ENCODE results near the gene EME1. TPM values are rescaled to one million over a fixed set of nuclear protein-coding genes. Genes with fewer than 3 reads are reported as not detected.
"Not testable (repeated sequence)": the region's sequence is repeated elsewhere in the genome, so short reads cannot be mapped to it uniquely, and the experiment has no call there.

Gene EME1
- total RNA-seq, 1 experiment from 2014 or later = 9.5 TPM

DNA sequence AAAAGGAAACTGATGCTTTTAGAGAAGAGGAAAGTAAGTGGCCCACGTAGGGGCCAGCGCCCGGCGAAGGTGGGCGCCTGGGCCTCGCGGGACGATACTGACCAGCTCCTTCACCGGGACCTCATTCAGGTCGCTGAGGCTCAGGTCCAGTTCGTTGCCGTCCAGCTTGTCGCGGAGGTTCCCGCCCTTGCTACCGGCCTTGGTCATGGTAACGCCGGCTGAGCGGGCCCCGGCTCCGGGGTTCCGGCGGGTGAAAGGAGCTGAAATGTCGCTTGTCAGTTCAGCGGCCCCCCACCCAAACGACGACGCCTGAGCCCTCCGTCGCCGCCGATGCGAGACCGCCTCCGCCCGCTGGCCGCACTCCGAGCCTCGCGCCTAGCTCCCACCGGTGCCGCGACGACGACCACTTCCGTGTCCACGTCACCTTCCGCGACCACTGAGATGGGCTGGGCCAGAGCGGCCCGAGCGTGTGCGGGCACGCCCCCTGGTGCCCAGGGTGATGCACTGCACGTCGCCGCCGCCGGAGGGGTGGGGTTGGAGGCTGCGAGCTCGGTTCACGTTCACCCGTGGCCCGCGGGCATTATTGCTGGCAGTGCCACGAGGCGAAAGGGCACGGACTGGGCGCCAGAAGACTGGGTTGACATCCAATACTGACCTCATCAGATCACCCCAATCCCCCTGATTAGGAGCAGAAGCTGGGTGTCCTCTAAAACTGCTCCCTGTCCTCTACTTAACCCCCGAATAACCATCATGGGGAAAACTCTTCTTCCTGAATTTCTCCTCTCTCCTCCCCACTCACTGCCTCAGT is 24.3 kb downstream of the EME1 start, which contains the start of gene LRRC59:
Gene LRRC59, minus strand, starts transcription at position 413 of the 808 bp plus-strand sequence. Its CDS starts 206 bp downstream, at position 207.
- H3K27me3 ChIP-seq = no peaks in the 10 kb centered on the region
- peak; percentile 92 for DNase-seq
- H3K4me3 ChIP-seq = peak within 1 kb of the TSS; percentile 95
- no peaks in the 10 kb centered on the region for H3K9me3 ChIP-seq
- H3K36me3 ChIP-seq = peaks cover 49% of the 10 kb centered on the region

- 0 out of 2 replicates have a peak, but pooled peaks cover under 1% of the 10 kb centered on the region for H3K27me3 ChIP-seq
- peaks cover 43% of the 10 kb centered on the region for H3K36me3 ChIP-seq
- DNase-seq = no peak
- no peaks in the 10 kb centered on the region for H3K9me3 ChIP-seq
- H3K4me3 ChIP-seq = peak overlapping the region; percentile 95
Measured at GRCh38 chr17:50397919-50398285, 24.9 kb downstream of the EME1 start.

DNA sequence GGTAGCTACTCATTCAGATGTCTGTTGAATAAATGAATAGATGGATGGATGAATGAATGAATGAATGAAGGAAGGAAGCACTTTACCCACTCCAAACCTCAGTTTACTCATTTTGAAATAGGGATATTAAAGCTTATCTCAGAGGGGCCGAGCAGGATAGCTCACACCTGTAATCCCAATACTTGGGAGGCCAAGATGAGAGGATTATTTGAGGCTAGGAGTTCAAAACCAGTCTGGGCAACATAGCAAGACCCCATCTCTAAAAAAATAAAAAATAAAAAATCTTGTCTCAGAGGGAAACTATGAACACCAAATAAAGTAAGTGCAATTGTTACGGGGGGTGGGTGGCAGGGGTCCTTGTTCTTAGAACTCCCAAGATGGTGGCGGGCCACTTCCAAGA is 25.6 kb downstream of the EME1 start:
- H3K27me3 ChIP-seq, H3K9me3 ChIP-seq, DNase-seq, H3K4me3 ChIP-seq: not testable (repeated sequence)
- H3K36me3 ChIP-seq = peaks cover 36% of the 10 kb centered on the region

- H3K36me3 ChIP-seq = peaks cover 27% of the 10 kb centered on the region
- H3K4me3 ChIP-seq, DNase-seq, H3K27me3 ChIP-seq, H3K9me3 ChIP-seq: not testable (repeated sequence)
Measured at GRCh38 chr17:50399591-50399990, 26.6 kb downstream of the EME1 start.

GRCh38 chr17:50405351-50405750 is 32.3 kb downstream of the EME1 start:
- H3K4me3 ChIP-seq, H3K27me3 ChIP-seq, H3K36me3 ChIP-seq, DNase-seq, H3K9me3 ChIP-seq: not testable (repeated sequence)

- no peaks in the 10 kb centered on the region for H3K9me3 ChIP-seq
- no peak for DNase-seq
- no peak overlapping the region for H3K4me3 ChIP-seq
- no peaks in the 10 kb centered on the region for H3K36me3 ChIP-seq
- H3K27me3 ChIP-seq = peaks cover 4% of the 10 kb centered on the region; the same call in 1 of the 2 replicates
Measured at GRCh38 chr17:50406578-50406977, 33.5 kb downstream of the EME1 start.

GRCh38 chr17:50407921-50408320 is 34.9 kb downstream of the EME1 start:
- no peaks in the 10 kb centered on the region for H3K36me3 ChIP-seq
- peaks cover 4% of the 10 kb centered on the region; the same call in 1 of the 2 replicates for H3K27me3 ChIP-seq

DNA sequence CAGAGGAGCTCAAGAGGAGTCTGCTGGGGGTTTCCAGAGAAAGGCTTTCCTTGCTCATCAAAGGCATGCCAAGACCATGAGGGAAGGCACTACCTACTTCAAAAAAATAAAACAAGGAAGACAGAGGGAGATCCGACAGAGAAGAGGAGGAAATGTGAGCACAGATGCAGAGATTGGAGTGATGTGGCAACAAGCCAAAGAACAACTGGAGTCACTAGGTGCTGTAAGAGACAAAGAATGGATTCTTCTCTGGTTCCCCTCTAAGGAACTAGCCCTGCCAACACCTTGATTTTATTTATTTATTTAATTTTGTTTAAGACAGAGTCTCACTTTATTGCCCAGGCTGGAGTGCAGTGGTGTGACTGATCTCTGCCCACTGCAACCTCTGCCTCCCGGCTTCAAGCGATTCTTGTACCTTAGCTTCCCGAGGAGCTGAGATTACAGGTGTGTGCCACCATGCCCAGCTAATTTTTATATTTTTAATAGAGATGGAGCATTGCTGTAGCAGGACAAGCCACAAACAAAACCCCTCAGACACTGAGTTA is 39.2 kb downstream of the EME1 start:
- Histone ChIP-seq H3K9me3 (no peaks in the 10 kb centered on the region), H3K36me3 (no peaks in the 10 kb centered on the region), H3K4me3 (no peak overlapping the region), H3K27me3 (no peaks in the 10 kb centered on the region)
- DNase-seq = no peak

More at GRCh38 chr17:50407921-50408320, 34.9 kb downstream of the EME1 start:
- H3K9me3 ChIP-seq = no peaks in the 10 kb centered on the region
- DNase-seq = no peak
- no peak overlapping the region for H3K4me3 ChIP-seq

GRCh38 chr17:50414808-50415207 is 41.8 kb downstream of the EME1 start:
- no peaks in the 10 kb centered on the region for H3K36me3 ChIP-seq
- no peaks in the 10 kb centered on the region for H3K27me3 ChIP-seq
- DNase-seq = no peak
- H3K4me3 ChIP-seq = no peak overlapping the region
- H3K9me3 ChIP-seq = no peaks in the 10 kb centered on the region

DNA sequence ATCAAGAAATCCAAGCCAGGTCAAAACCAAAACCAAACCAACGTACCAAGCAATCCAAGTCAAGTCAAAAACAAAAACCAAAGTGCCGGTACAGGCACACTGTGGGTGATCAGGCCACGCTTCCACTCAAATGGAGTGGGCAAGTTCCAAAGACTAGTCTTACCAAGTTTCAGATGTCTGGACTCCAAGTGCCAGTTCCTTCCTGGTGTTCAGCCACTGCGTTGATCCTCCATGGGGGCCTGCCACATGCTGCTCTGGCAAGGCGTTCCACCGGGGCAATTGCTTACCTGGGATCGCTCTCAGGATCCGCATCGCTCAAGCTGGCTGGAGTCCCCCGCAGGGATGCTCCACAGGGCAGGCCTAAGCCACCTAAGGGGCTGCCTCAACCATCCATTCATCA is 46.5 kb downstream of the EME1 start:
- not testable (repeated sequence) for H3K36me3 ChIP-seq, DNase-seq

GRCh38 chr17:50420419-50421112 is 47.5 kb downstream of the EME1 start:
- H3K9me3 ChIP-seq = no peaks in the 10 kb centered on the region
- H3K27me3 ChIP-seq = no peaks in the 10 kb centered on the region
- no peak for DNase-seq
- H3K4me3 ChIP-seq = no peak overlapping the region
- H3K36me3 ChIP-seq = no peaks in the 10 kb centered on the region

More for the DNA sequence above, 46.5 kb downstream of the EME1 start:
- not testable (repeated sequence) for H3K27me3 ChIP-seq, H3K9me3 ChIP-seq, H3K4me3 ChIP-seq

DNA sequence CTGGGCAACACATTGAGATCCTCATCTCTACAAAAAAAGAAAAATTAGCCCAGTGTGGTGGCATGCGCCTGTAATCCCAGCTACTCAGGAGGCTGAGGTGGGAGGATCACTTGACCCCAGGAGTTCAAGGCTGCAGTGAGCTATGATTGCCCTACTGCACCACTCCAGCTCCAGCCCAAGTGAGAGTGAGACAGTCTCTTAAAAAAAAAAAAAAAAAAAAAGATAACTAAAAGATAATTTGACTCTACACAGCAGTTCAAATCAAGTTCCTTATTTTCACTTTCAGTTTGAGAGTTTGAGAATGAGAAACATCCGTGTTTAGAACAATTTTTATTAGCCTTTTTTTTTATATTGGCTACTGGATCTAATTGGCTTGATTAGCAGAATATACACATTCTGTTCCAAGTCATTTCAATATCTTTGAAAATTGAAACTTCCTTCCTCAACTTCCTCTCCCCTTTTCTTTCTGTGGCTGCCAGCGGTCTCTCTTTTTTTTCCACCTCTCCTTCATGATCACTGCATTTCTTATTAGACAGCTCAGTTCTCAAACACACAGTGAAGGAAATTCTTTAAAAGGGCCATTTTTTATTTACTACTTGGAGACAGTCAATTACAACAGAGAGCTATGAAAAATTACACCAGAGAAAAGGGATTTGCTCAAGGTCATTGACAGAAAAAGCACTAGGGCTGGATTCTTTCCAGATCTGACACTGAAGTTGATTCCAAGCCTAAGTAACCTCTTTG is 48.5 kb downstream of the EME1 start:
- no peaks in the 10 kb centered on the region for H3K36me3 ChIP-seq
- no peak for DNase-seq
- no peaks in the 10 kb centered on the region for H3K27me3 ChIP-seq
- H3K9me3 ChIP-seq = no peaks in the 10 kb centered on the region
- H3K4me3 ChIP-seq = peak overlapping the region; percentile 20

- no peaks in the 10 kb centered on the region for H3K9me3 ChIP-seq
- no peak overlapping the region for H3K4me3 ChIP-seq
- DNase-seq = no peak
- H3K36me3 ChIP-seq = no peaks in the 10 kb centered on the region
- no peaks in the 10 kb centered on the region for H3K27me3 ChIP-seq
Measured at GRCh38 chr17:50422738-50423137, 49.7 kb downstream of the EME1 start.

GRCh38 chr17:50423553-50424159 is 50.6 kb downstream of the EME1 start:
- Histone ChIP-seq H3K27me3 (no peaks in the 10 kb centered on the region), H3K36me3 (no peaks in the 10 kb centered on the region; the same call in 1 of the 2 replicates), H3K9me3 (no peaks in the 10 kb centered on the region), H3K4me3 (no peak overlapping the region)
- DNase-seq = peak; percentile 94

GRCh38 chr17:50424246-50424995 is 51.4 kb downstream of the EME1 start:
- H3K4me3 ChIP-seq = no peak overlapping the region
- no peaks in the 10 kb centered on the region for H3K27me3 ChIP-seq
- no peaks in the 10 kb centered on the region for H3K9me3 ChIP-seq
- H3K36me3 ChIP-seq = no peaks in the 10 kb centered on the region; the same call in 1 of the 2 replicates
- no peak for DNase-seq
